B cell (primary cell): ENCODE results near the gene TUBB4A. TPM values are rescaled to one million over a fixed set of nuclear protein-coding genes. Genes with fewer than 3 reads are reported as not detected.

Source experiments
- ATAC-seq: fragments of 200-7000 bp; cut with Tn5 transposase; one replicate; pipeline ENCODE4 v1.10.0; 2021; ENCODE audit warnings: low read depth, mild to moderate bottlenecking, moderate number of reproducible peaks, moderate library complexity
- CTCF ChIA-PET: fragments of 350-600 bp; sonication (Branson Sonifier 250); formaldehyde crosslinking; loops from one replicate; lab custom pipeline; 2021; ENCODE audit warnings: antibody characterized with exemption, inconsistent platforms; lab: Charles Lee
- POLR2A ChIA-PET: fragments of 350-600 bp; sonication (Branson Sonifier 250); formaldehyde crosslinking; loops from one replicate; lab custom pipeline; 2021; ENCODE audit warnings: antibody characterized with exemption; lab: Charles Lee
- DNase-seq: peaks from one replicate; pipeline ENCODE4 v3.0.0; 2013
- H2AFZ ChIP-seq: 2 replicates; pipeline ENCODE4 v1.6.1; 2012; ENCODE audit warnings: mild to moderate bottlenecking, low read depth, low read length; ENCODE audit not compliant: insufficient read depth, poor library complexity, severe bottlenecking
- H3K27ac ChIP-seq, 2 donors: 1 replicate in 1 of 2; 2 replicates in 1 of 2; pipeline ENCODE4 v1.5.1; 2012 to 2013; ENCODE audit warnings: low read length in 2 of 2, mild to moderate bottlenecking in 2 of 2, moderate library complexity in 1 of 2
- H3K27me3 ChIP-seq, 4 experiments: fragments of 200-600 bp in 1 of 4; sonication (generic) in 1 of 4; replicated peaks in 1 of 4; 1 replicate in 2 of 4; 2 replicates in 2 of 4; pipeline versions ENCODE4 v1.6.1 to v1.7.0; 2013 to 2016; ENCODE audit warnings: low read length in 3 of 4, mild to moderate bottlenecking in 2 of 4, mixed read lengths in 1 of 4, moderate library complexity in 1 of 4; ENCODE audit not compliant: insufficient read depth in 4 of 4, control insufficient read depth in 3 of 4; ENCODE audit errors: control extremely low read depth in 1 of 4
- H3K36me3 ChIP-seq, 2 experiments: replicated peaks in 1 of 2; 1 replicate in 1 of 2; 2 replicates in 1 of 2; pipeline versions ENCODE4 v1.6.1 to v1.7.1; 2013; ENCODE audit warnings: low read length in 1 of 2; ENCODE audit not compliant: insufficient read depth in 2 of 2, control insufficient read depth in 1 of 2; ENCODE audit errors: control extremely low read depth in 1 of 2, extremely low read depth in 1 of 2
- H3K4me1 ChIP-seq, 2 donors: fragments of 200-600 bp in 1 of 2; sonication (generic) in 1 of 2; 1 replicate in 1 of 2; 2 replicates in 1 of 2; pipeline versions ENCODE4 v1.5.1 to v1.6.1; 2013 to 2017; ENCODE audit warnings: low read length in 2 of 2; ENCODE audit not compliant: control insufficient read depth in 2 of 2, insufficient read depth in 2 of 2
- H3K4me2 ChIP-seq: replicated peaks from 2 replicates; pipeline ENCODE3; 2012; ENCODE audit warnings: mild to moderate bottlenecking, low read depth, low read length; ENCODE audit not compliant: poor library complexity, severe bottlenecking
- H3K4me3 ChIP-seq, 5 experiments: fragments of 200-600 bp in 1 of 5; sonication (generic) in 1 of 5; 1 replicate in 3 of 5; 2 replicates in 2 of 5; pipeline versions ENCODE4 v1.5.1 to v1.7.0; 2011 to 2016; ENCODE audit warnings: low read length in 4 of 5, mild to moderate bottlenecking in 4 of 5, low read depth in 2 of 5, control low read depth in 1 of 5, moderate library complexity in 1 of 5; ENCODE audit not compliant: insufficient read depth in 1 of 5; ENCODE audit errors: control extremely low read depth in 1 of 5, extremely low read depth in 1 of 5
- H3K79me2 ChIP-seq: fragments of 200-600 bp; sonication (generic); one replicate; pipeline ENCODE4 v1.6.0; 2016; ENCODE audit warnings: low read length; ENCODE audit not compliant: control insufficient read depth, insufficient read depth
- H3K9ac ChIP-seq: fragments of 200-600 bp; sonication (generic); 2 replicates; pipeline ENCODE4 v1.6.1; 2017; ENCODE audit warnings: mild to moderate bottlenecking, low read length, moderate library complexity
- H3K9me3 ChIP-seq, 3 donors: one replicate each; pipeline versions ENCODE4 v1.6.1 to v1.7.1; 2013; ENCODE audit warnings: low read length in 2 of 3; ENCODE audit not compliant: control insufficient read depth in 2 of 3, insufficient read depth in 1 of 3; ENCODE audit errors: control extremely low read depth in 1 of 3
- H4K20me1 ChIP-seq: 2 replicates; pipeline ENCODE4 v1.6.0; 2012; ENCODE audit warnings: mild to moderate bottlenecking, low read length; ENCODE audit not compliant: insufficient read depth, control insufficient read depth, poor library complexity, severe bottlenecking
- H3K27ac Mint-ChIP-seq: one replicate; pipeline ENCODE4 v1.8.0; 2021; ENCODE audit warnings: mixed read lengths
- H3K27me3 Mint-ChIP-seq: one replicate; pipeline ENCODE4 v1.8.0; 2021; ENCODE audit warnings: mixed read lengths
- H3K4me1 Mint-ChIP-seq: one replicate; pipeline ENCODE4 v1.8.0; 2021; ENCODE audit warnings: mixed read lengths
- H3K4me3 Mint-ChIP-seq: one replicate; pipeline ENCODE4 v1.8.0; 2021; ENCODE audit warnings: mixed read lengths
- H3K9me3 Mint-ChIP-seq: one replicate; pipeline ENCODE4 v1.8.0; 2022; ENCODE audit warnings: mixed read lengths; ENCODE audit not compliant: insufficient read depth
- EZH2 ChIP-seq: IDR thresholded peaks from 2 replicates; pipeline ENCODE4 v1.6.1; 2012; ENCODE audit warnings: borderline replicate concordance, low read depth, mild to moderate bottlenecking, moderate library complexity, low read length; ENCODE audit not compliant: insufficient read depth, poor library complexity, severe bottlenecking
- WGBS: methylation state at CpG from one replicate; pipeline ENCODE4 v1.1.5; 2013; ENCODE audit warnings: missing lambda C conversion rate; ENCODE audit not compliant: insufficient coverage; 5-methylcytosine and 5-hydroxymethylcytosine counted together
- intact Hi-C: fragments of 100-400 bp; cut with micrococcal nuclease; formaldehyde crosslinking; loops from one replicate; pipeline ENCODE4 v1.10.0; 2022
- polyA plus RNA-seq: library from polyadenylated mRNA; depleted of rRNA; stranded (reverse); fragments of >200 nt; gene quantifications from 2 replicates; pipeline ENCODE4 v1.2.3, GENCODE V29; 2012
- total RNA-seq, 2 donors: library from RNA; stranded (reverse); fragments of 120-200 nt in 1 of 2; gene quantifications; 1 replicate in 1 of 2; 2 replicates in 1 of 2; pipeline versions ENCODE4 v1.2.3 to v1.2.4, GENCODE V29; 2013 to 2022
- TF ChIP-seq, protein P1 (sequence below): fragments of 200-600 bp; IDR thresholded peaks from one replicate; pipeline ENCODE4 v1.8.0; 2022; ENCODE audit warnings: antibody characterized with exemption, mild to moderate bottlenecking

TUBB4A gene
- total and polyA plus RNA-seq, 2 donors (not counting 1 experiment from before 2014, with no cell fraction given): 3.9 to 21.9 TPM

DNA sequence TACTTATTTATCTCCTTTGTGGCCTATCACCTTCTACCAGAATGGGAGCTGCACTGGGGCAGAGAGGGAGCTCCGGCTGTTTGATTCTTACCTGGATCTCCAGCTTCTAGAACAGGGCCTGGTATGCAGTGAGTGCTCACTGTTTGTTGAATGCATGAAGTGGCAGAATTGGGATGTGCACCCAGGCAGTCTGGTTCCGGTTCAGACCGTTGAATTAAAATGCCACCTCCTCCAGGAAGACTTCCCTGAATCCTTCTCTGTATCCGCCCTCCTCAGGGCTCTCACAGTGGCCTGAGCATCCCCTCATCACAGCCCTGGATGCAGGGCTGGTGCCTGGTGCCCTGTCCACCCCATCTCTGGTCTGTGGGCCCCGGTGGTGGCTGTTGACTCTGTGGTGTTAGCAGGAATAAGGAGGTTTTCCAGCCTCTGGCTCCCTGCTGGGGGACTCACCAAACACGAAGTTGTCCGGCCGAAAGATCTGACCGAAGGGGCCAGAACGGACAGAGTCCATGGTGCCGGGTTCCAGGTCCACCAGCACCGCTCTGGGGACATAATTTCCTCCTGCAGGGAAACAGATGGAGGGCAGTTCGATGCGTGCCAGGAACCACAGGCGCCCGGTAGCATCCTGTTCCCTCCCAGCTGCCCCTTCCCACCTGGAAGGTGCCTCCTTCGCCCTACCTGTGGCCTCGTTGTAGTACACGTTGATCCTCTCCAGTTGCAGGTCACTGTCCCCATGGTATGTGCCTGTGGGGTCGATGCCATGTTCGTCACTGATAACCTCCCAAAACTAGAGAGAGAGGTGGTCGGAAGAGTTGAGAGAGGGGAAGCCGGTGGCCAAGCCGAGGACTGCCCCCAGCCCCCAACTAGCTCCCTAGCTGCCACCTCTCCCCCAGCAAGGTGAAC is 1.0 kb downstream of the TUBB4A start:
- ATAC-seq: no peak
- H3K79me2 ChIP-seq: no peaks in the 10 kb centered on the region
- peak overlapping the region in 4 of 5 experiments; percentile 47 to 67 (median 59) for H3K4me3 ChIP-seq
- POLR2A ChIA-PET: interaction anchor here (0.7 to 1.3 kb wide), 2 partner anchors 86 to 138 kb away, joined by 3 read pairs; no protein-coding TSS in a partner anchor
- intact Hi-C loops: no loop called here
- H3K27ac ChIP-seq: no peak overlapping the region
- H3K9me3 Mint-ChIP-seq: no peaks in the 10 kb centered on the region
- H3K27me3 ChIP-seq: peaks cover 0 to 17% (median 3%) of the 10 kb centered on the region in 4 experiments
- no peaks in the 10 kb centered on the region for H4K20me1 ChIP-seq
- H3K27ac Mint-ChIP-seq: peak overlapping the region; percentile 61
- no peak for TF ChIP-seq EZH2
- TF ChIP-seq, protein P1, sequence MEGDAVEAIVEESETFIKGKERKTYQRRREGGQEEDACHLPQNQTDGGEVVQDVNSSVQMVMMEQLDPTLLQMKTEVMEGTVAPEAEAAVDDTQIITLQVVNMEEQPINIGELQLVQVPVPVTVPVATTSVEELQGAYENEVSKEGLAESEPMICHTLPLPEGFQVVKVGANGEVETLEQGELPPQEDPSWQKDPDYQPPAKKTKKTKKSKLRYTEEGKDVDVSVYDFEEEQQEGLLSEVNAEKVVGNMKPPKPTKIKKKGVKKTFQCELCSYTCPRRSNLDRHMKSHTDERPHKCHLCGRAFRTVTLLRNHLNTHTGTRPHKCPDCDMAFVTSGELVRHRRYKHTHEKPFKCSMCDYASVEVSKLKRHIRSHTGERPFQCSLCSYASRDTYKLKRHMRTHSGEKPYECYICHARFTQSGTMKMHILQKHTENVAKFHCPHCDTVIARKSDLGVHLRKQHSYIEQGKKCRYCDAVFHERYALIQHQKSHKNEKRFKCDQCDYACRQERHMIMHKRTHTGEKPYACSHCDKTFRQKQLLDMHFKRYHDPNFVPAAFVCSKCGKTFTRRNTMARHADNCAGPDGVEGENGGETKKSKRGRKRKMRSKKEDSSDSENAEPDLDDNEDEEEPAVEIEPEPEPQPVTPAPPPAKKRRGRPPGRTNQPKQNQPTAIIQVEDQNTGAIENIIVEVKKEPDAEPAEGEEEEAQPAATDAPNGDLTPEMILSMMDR: no peak
- peak overlapping the region; percentile 94 for H3K4me2 ChIP-seq
- 78% methylated on average over 14 of the region's 24 CpGs for WGBS
- DNase-seq: no peak
- peaks cover 16 to 21% of the 10 kb centered on the region in 2 donors for H3K4me1 ChIP-seq
- peak overlapping the region; percentile 92 for H3K4me3 Mint-ChIP-seq
- H3K9me3 ChIP-seq: peaks cover 0 to 2% (median 0%) of the 10 kb centered on the region in 3 donors
- peak overlapping the region; percentile 86 for H2AFZ ChIP-seq
- H3K36me3 ChIP-seq: no peaks in the 10 kb centered on the region
- peak overlapping the region; percentile 68 for H3K9ac ChIP-seq
- H3K4me1 Mint-ChIP-seq: peaks cover 18% of the 10 kb centered on the region
- CTCF ChIA-PET: interaction anchor here (0.6 to 0.9 kb wide), 2 partner anchors 101 to 826 kb away, joined by 3 to 4 read pairs; no protein-coding TSS in a partner anchor
- H3K27me3 Mint-ChIP-seq: peaks cover 3% of the 10 kb centered on the region
